Measurements from ENCODE around the gene INCA1. TPM values are rescaled to one million over a fixed set of nuclear protein-coding genes. Genes with fewer than 3 reads are reported as not detected.

INCA1 gene
- polyA plus RNA-seq, 1 donor from 2014 or later = 0.38 TPM

DNA sequence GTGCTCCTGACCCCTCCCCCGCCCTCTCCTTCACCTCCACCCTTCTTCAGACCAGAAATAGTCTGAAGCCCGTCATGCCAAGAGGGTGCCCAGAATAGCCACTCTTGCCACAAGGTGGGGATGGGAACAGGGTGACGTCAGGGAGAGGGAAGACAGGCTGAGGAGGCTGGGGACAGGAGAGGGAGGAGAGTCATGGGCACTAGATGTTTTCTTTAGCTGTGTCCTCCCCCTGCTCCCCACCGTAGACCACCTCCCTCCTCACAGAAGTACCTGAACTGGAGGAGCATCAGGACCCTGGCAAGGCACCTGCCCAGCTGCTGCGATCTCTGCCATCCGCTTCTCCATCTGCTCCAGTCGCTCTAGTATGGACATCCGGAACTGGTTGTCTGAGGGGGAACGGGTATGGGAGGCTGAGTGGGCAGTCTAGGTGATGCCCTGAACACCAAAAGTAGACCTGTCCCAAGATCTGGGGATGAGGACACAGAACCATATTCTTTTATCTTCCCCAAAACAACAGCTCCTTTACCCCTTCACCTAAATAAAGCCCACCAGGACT lies 23.1 kb downstream of the INCA1 start:
- TF ChIP-seq EP300 (conservative IDR thresholded peaks at IDR 0.05; ENCODE audit: poor library complexity, severe bottlenecking) = no peak
- TF ChIP-seq EZH2 (IDR thresholded peaks at IDR 0.05; ENCODE audit: borderline replicate concordance, insufficient read depth, low read length, poor library complexity, severe bottlenecking) = no peak
- no peak for TF ChIP-seq RAD21 (conservative IDR thresholded peaks at IDR 0.05)
- TF ChIP-seq POLR2AphosphoS5 (IDR thresholded peaks at IDR 0.05) = no peak
- TF ChIP-seq, protein P1, sequence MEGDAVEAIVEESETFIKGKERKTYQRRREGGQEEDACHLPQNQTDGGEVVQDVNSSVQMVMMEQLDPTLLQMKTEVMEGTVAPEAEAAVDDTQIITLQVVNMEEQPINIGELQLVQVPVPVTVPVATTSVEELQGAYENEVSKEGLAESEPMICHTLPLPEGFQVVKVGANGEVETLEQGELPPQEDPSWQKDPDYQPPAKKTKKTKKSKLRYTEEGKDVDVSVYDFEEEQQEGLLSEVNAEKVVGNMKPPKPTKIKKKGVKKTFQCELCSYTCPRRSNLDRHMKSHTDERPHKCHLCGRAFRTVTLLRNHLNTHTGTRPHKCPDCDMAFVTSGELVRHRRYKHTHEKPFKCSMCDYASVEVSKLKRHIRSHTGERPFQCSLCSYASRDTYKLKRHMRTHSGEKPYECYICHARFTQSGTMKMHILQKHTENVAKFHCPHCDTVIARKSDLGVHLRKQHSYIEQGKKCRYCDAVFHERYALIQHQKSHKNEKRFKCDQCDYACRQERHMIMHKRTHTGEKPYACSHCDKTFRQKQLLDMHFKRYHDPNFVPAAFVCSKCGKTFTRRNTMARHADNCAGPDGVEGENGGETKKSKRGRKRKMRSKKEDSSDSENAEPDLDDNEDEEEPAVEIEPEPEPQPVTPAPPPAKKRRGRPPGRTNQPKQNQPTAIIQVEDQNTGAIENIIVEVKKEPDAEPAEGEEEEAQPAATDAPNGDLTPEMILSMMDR (IDR thresholded peaks at IDR 0.05; ENCODE audit: poor library complexity, severe bottlenecking) = no peak
- TF ChIP-seq TAF1 (IDR thresholded peaks at IDR 0.05; ENCODE audit: low read depth) = no peak
- TF ChIP-seq, protein P2, sequence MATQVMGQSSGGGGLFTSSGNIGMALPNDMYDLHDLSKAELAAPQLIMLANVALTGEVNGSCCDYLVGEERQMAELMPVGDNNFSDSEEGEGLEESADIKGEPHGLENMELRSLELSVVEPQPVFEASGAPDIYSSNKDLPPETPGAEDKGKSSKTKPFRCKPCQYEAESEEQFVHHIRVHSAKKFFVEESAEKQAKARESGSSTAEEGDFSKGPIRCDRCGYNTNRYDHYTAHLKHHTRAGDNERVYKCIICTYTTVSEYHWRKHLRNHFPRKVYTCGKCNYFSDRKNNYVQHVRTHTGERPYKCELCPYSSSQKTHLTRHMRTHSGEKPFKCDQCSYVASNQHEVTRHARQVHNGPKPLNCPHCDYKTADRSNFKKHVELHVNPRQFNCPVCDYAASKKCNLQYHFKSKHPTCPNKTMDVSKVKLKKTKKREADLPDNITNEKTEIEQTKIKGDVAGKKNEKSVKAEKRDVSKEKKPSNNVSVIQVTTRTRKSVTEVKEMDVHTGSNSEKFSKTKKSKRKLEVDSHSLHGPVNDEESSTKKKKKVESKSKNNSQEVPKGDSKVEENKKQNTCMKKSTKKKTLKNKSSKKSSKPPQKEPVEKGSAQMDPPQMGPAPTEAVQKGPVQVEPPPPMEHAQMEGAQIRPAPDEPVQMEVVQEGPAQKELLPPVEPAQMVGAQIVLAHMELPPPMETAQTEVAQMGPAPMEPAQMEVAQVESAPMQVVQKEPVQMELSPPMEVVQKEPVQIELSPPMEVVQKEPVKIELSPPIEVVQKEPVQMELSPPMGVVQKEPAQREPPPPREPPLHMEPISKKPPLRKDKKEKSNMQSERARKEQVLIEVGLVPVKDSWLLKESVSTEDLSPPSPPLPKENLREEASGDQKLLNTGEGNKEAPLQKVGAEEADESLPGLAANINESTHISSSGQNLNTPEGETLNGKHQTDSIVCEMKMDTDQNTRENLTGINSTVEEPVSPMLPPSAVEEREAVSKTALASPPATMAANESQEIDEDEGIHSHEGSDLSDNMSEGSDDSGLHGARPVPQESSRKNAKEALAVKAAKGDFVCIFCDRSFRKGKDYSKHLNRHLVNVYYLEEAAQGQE (IDR thresholded peaks at IDR 0.05; ENCODE audit: borderline replicate concordance) = no peak
- TF ChIP-seq MXI1 (conservative IDR thresholded peaks at IDR 0.05; ENCODE audit: poor library complexity, severe bottlenecking) = no peak
- no peak for TF ChIP-seq SMC3 (conservative IDR thresholded peaks at IDR 0.05; ENCODE audit: poor library complexity)
- Histone ChIP-seq H3K4me3 (ENCODE audit: low read length) (no peak overlapping the region), H2AFZ (ENCODE audit: low read depth, low read length) (no peak overlapping the region), H3K4me2 (ENCODE audit: low read length) (no peak overlapping the region), H3K36me3 (ENCODE audit: insufficient read depth, low read length) (no peaks in the 10 kb centered on the region), H3K27me3 (ENCODE audit: insufficient read depth, low read depth, low read length) (no peaks in the 10 kb centered on the region), H3K27ac (ENCODE audit: low read length) (no peak overlapping the region), H3K9me2 (ENCODE audit: insufficient read depth, low read length) (no peaks in the 10 kb centered on the region), H3F3A (ENCODE audit: insufficient read depth, low read length, poor library complexity, severe bottlenecking) (no peaks in the 10 kb centered on the region), H4K20me1 (ENCODE audit: insufficient read depth) (no peaks in the 10 kb centered on the region), H3K79me2 (replicated peaks; ENCODE audit: insufficient read depth, low read length) (no peaks in the 10 kb centered on the region), H3K9me3 (ENCODE audit: low read length) (no peaks in the 10 kb centered on the region), H3K9ac (ENCODE audit: low read length) (no peak overlapping the region)

DNA sequence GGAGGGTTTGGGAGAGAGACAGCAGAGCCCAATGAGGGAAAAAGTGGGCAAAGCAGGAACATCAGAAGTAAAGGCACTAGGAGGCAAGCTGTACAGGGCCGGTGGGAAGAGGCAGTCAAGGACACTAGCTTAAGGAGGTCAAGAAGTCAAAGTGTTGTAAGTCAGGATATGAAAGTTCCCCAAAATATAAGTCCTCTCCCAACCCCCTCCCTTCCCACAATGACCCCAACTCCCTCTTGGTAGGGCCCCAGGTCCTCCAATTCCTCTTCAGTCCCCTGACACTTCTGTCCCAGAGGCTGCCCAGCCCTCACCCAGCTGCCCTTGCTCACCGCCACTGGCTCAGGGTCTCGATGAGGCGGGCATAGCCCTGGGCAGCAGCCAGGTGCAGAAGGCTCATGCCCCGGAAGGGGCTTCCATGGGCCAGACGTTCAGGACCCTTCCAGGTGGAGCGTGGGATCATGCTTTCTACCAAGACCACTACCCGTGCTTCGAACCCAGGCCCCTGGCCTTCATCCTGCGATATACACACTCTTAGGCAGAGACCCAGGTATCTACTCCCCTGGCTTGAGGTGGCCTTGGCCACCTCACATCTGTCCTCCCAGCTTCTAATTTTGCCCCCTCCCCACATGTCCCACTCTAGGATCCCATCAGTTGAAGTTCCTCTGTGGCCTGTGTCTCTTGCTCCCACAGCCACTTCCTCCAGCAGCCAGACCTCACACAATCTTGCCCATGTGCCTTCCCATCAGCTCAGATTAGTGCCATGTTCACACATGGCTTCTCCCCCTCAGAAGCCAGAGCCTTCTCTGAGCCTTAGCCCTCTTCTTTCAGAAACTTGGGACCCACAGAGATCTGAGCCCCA lies 23.8 kb downstream of the INCA1 start:
- Histone ChIP-seq H3F3A (ENCODE audit: insufficient read depth, low read length, poor library complexity, severe bottlenecking) (no peaks in the 10 kb centered on the region), H3K9me2 (ENCODE audit: insufficient read depth, low read length) (no peaks in the 10 kb centered on the region), H4K20me1 (ENCODE audit: insufficient read depth) (no peaks in the 10 kb centered on the region), H3K9ac (ENCODE audit: low read length) (no peak overlapping the region), H3K9me3 (ENCODE audit: low read length) (no peaks in the 10 kb centered on the region), H3K27me3 (ENCODE audit: insufficient read depth, low read depth, low read length) (no peaks in the 10 kb centered on the region), H3K36me3 (ENCODE audit: insufficient read depth, low read length) (no peaks in the 10 kb centered on the region), H3K79me2 (replicated peaks; ENCODE audit: insufficient read depth, low read length) (no peaks in the 10 kb centered on the region), H3K4me3 (ENCODE audit: low read length) (no peak overlapping the region), H2AFZ (ENCODE audit: low read depth, low read length) (no peak overlapping the region), H3K4me2 (ENCODE audit: low read length) (no peak overlapping the region), H3K27ac (ENCODE audit: low read length) (no peak overlapping the region)
- TF ChIP-seq, protein P1 (IDR thresholded peaks at IDR 0.05; ENCODE audit: poor library complexity, severe bottlenecking) = no peak
- TF ChIP-seq, protein P2 (IDR thresholded peaks at IDR 0.05; ENCODE audit: borderline replicate concordance) = no peak
- no peak for TF ChIP-seq TAF1 (IDR thresholded peaks at IDR 0.05; ENCODE audit: low read depth)
- TF ChIP-seq POLR2AphosphoS5 (IDR thresholded peaks at IDR 0.05) = no peak
- no peak for TF ChIP-seq EZH2 (IDR thresholded peaks at IDR 0.05; ENCODE audit: borderline replicate concordance, insufficient read depth, low read length, poor library complexity, severe bottlenecking)
- TF ChIP-seq EP300 (conservative IDR thresholded peaks at IDR 0.05; ENCODE audit: poor library complexity, severe bottlenecking) = no peak

Measured in neural cell (in vitro differentiated cells).